Activated T-cell treated with anti-CD3 and anti-CD28 coated beads, Interleukin-2, amount 50 U/mL, for 72 hours (primary cell): ENCODE results near the gene SATB1. TPM values are rescaled to one million over a fixed set of nuclear protein-coding genes. Genes with fewer than 3 reads are reported as not detected.
A peak's percentile ranks its signal among the peaks of the same experiment; 100 is the strongest.

ENCODE experiments used
- ATAC-seq, 2 donors: fragments of 150-1000 bp; cut with Tn5 transposase; replicated peaks in 1 of 2; 2 replicates each; pipeline ENCODE4 v1.10.0; 2021; ENCODE audit warnings: moderate library complexity in 2 of 2, mild to moderate bottlenecking in 1 of 2
- DNase-seq, 2 donors: peaks; one replicate each; pipeline ENCODE4 v3.0.0; 2021 to 2022; ENCODE audit warnings: mixed read lengths in 1 of 2
- H3K27ac Mint-ChIP-seq: one replicate; pipeline ENCODE4 v1.8.0; 2022; ENCODE audit warnings: mild to moderate bottlenecking, moderate library complexity, mixed read lengths
- H3K27me3 Mint-ChIP-seq: one replicate; pipeline ENCODE4 v1.8.0; 2022; ENCODE audit warnings: low read depth, mixed read lengths
- H3K36me3 Mint-ChIP-seq, 2 donors: one replicate each; pipeline ENCODE4 v1.8.0; 2022; ENCODE audit warnings: mixed read lengths in 2 of 2, mild to moderate bottlenecking in 1 of 2; ENCODE audit not compliant: insufficient read depth in 2 of 2
- H3K4me1 Mint-ChIP-seq: one replicate; pipeline ENCODE4 v1.8.0; 2022; ENCODE audit warnings: low read depth, mixed read lengths
- H3K4me3 Mint-ChIP-seq, 2 donors: one replicate each; pipeline ENCODE4 v1.8.0; 2022; ENCODE audit warnings: mild to moderate bottlenecking in 2 of 2, mixed read lengths in 2 of 2, moderate library complexity in 2 of 2
- H3K9me3 Mint-ChIP-seq, 2 donors: one replicate each; pipeline ENCODE4 v1.8.0; 2022; ENCODE audit warnings: mixed read lengths in 2 of 2
- total RNA-seq, 2 donors: library from RNA; stranded (reverse); gene quantifications; one replicate each; pipeline ENCODE4 v1.2.3, GENCODE V29; 2022

Gene SATB1
- total RNA-seq, 2 donors from 2014 or later = 716 to 962 TPM

DNA sequence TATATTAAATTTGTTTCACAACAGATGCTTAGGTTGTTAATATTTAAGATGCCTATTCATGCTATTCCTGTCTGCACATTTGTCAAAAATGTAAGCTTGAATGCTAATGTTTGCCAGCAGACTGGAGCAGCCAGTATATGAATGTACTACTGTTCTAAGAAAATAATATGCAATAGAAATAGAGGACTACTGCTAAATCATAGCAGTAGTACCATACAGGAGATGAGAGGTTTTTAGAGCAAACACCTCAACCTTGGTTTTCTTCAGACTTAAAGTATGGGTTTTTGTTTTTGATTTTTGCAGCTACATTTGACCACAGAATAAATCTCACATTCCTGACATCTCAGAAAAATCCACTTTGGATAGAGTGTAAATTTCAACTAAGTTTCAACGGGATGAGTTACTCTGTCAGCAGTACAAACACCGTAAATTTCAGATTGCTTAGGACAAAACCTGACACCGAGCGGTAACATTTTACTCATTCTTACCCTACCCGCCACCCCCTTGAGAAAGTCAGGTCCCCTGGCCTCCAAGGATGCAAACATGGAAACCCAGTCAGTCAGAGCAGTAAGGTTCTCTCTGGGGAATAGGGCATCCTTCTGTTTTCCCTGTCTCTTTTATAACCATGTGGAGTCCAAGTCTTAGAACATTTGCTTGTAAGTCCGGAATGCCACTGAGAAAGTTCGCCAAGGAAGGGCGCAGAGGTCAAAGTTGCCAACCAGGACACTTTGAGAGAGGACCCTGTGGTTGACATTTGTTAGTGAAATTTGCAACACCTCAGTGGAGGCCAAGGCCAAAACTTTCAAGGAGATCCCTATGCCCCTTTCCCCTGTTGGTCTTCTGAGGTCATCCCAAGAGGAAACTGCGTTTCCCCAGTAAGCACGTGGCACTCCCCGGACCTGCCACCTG, 17.9 kb upstream of the SATB1 start:
- Mint-ChIP-seq H3K4me1 (peaks cover 9% of the 10 kb centered on the region), H3K27ac (peak overlapping the region; percentile 99), H3K27me3 (no peaks in the 10 kb centered on the region), H3K9me3 (no peaks in the 10 kb centered on the region), H3K36me3 (peaks cover 37 to 76% of the 10 kb centered on the region in 2 donors), H3K4me3 (peak overlapping the region; percentile 95 to 97)
- DNase-seq (peak; percentile 54 to 60), ATAC-seq (peak; percentile 16 to 25)

DNA sequence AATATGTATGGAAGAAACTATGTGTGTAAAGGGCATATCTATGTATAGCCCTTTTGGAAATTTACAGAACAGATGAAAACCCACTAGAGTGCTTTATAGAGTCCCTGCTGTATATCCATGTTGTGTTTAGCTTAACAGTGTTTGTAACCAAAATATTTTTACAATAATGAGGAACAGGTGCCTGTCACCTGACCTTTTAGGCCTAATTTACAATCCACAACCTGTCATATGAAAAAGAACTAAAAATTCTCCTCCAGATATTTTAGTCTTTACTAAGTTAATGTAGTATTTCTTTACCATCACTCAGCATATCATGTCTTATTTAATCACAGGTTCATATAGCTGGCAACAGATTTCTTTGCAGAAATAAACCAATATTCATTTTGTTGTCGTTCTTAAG, 16.4 kb upstream of the SATB1 start:
- Mint-ChIP-seq H3K36me3 (peaks cover 33 to 72% of the 10 kb centered on the region in 2 donors), H3K27ac (peak overlapping the region; percentile 97), H3K4me1 (no peaks in the 10 kb centered on the region), H3K4me3 (peak overlapping the region; percentile 81 to 89), H3K27me3 (no peaks in the 10 kb centered on the region), H3K9me3 (no peaks in the 10 kb centered on the region)
- ATAC-seq (no peak), DNase-seq (no peak)

GRCh38 chr3:18440066-18440722, 15.1 kb upstream of the SATB1 start:
- H3K4me1 Mint-ChIP-seq = no peaks in the 10 kb centered on the region
- peak overlapping the region; percentile 97 for H3K27ac Mint-ChIP-seq
- H3K36me3 Mint-ChIP-seq = peaks cover 31 to 75% of the 10 kb centered on the region in 2 donors
- no peak for DNase-seq
- no peaks in the 10 kb centered on the region for H3K27me3 Mint-ChIP-seq
- no peak for ATAC-seq
- H3K4me3 Mint-ChIP-seq = peak overlapping the region; percentile 81 to 89
- H3K9me3 Mint-ChIP-seq = no peaks in the 10 kb centered on the region

DNA sequence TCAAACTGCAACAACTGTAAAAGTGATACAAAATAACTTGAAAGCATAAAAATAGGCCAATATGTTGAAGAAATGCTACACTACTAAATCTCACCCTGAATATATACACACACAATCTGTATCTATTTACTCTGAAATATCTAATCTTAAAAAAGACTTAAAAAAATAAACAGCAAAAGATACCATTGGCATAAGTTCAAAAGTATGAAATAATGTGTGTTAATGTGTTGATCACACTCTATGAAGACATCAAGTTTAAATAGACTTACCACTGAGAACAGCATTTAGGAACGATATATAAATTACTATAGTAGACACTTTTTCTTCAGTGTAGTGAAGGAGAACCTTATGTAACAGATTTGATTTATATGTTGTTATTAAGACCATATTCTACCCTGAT, 14.1 kb upstream of the SATB1 start:
- H3K9me3 Mint-ChIP-seq = no peaks in the 10 kb centered on the region
- no peaks in the 10 kb centered on the region for H3K4me1 Mint-ChIP-seq
- ATAC-seq (no peak), DNase-seq (no peak)
- H3K27me3 Mint-ChIP-seq = no peaks in the 10 kb centered on the region
- peak overlapping the region; percentile 97 for H3K27ac Mint-ChIP-seq
- peak overlapping the region; percentile 81 to 89 for H3K4me3 Mint-ChIP-seq
- H3K36me3 Mint-ChIP-seq = peaks cover 31 to 82% of the 10 kb centered on the region in 2 donors

DNA sequence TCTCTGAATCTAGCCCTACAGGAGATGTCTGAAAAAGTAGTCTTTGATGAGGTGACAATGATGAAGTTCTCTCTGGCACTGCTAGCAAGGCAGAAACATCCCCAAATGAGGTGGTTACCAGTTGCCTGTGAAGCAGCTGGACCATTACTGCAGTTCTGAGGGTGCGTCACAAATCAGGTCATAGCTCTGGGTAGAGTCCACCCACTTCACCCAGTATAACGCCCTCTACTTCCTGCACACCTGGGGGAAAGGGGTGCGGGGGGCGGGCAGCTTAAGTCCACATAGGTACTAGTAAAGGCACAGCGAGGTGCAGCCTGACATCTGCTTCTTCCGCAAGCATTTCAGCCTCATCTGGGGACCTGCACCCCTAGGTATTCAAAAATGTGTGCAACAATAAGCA, 13.4 kb upstream of the SATB1 start:
- H3K4me1 Mint-ChIP-seq = no peaks in the 10 kb centered on the region
- H3K36me3 Mint-ChIP-seq = peaks cover 28 to 83% of the 10 kb centered on the region in 2 donors
- H3K27me3 Mint-ChIP-seq = no peaks in the 10 kb centered on the region
- no peaks in the 10 kb centered on the region for H3K9me3 Mint-ChIP-seq
- peak; percentile 86 to 89 for ATAC-seq
- peak; percentile 75 to 79 for DNase-seq
- peak overlapping the region; percentile 81 to 89 for H3K4me3 Mint-ChIP-seq
- peak overlapping the region; percentile 97 for H3K27ac Mint-ChIP-seq

GRCh38 chr3:18436213-18436612, 11.1 kb upstream of the SATB1 start:
- Mint-ChIP-seq H3K4me3 (peak overlapping the region; percentile 81 to 89), H3K27me3 (no peaks in the 10 kb centered on the region), H3K4me1 (peaks cover 18% of the 10 kb centered on the region), H3K9me3 (no peaks in the 10 kb centered on the region), H3K27ac (peak overlapping the region; percentile 100), H3K36me3 (peaks cover 30 to 80% of the 10 kb centered on the region in 2 donors)
- ATAC-seq (no peak), DNase-seq (no peak)

- H3K9me3 Mint-ChIP-seq = no peaks in the 10 kb centered on the region
- DNase-seq (no peak), ATAC-seq (no peak)
- H3K4me1 Mint-ChIP-seq = peaks cover 32% of the 10 kb centered on the region
- no peaks in the 10 kb centered on the region for H3K27me3 Mint-ChIP-seq
- H3K4me3 Mint-ChIP-seq = peak overlapping the region; percentile 81 to 89
- H3K27ac Mint-ChIP-seq = peak overlapping the region; percentile 97
- H3K36me3 Mint-ChIP-seq = peaks cover 33 to 77% of the 10 kb centered on the region in 2 donors
Observed at GRCh38 chr3:18434711-18435110, 9.6 kb upstream of the SATB1 start.

- no peaks in the 10 kb centered on the region for H3K9me3 Mint-ChIP-seq
- peak overlapping the region; percentile 83 to 98 for H3K4me3 Mint-ChIP-seq
- no peaks in the 10 kb centered on the region for H3K27me3 Mint-ChIP-seq
- H3K4me1 Mint-ChIP-seq = peaks cover 51% of the 10 kb centered on the region
- peaks cover 36 to 73% of the 10 kb centered on the region in 2 donors for H3K36me3 Mint-ChIP-seq
- no peak for DNase-seq
- ATAC-seq = no peak
- peak overlapping the region; percentile 100 for H3K27ac Mint-ChIP-seq
Observed at GRCh38 chr3:18432752-18433151, 7.6 kb upstream of the SATB1 start.

DNA sequence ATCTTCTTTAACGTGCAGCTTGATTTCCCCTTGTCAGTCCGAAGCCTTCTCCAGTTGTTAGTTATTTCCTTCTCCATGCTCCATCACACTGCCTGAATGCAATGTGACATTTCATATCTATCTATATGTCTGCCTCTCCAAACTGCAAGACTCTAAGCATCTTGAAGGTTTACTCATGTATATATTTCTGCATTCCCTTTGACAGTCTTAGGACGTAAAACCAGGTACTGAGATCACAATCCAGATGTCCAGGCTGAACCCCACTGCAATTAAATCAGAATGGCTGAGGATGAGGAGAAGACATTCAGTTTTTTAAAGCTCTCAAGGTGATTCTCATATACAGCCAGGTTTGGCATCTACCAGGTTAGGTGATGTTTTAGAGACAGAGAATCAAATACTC, 6.1 kb upstream of the SATB1 start:
- DNase-seq (no peak), ATAC-seq (no peak)
- Mint-ChIP-seq H3K36me3 (peaks cover 39 to 76% of the 10 kb centered on the region in 2 donors), H3K27me3 (no peaks in the 10 kb centered on the region), H3K9me3 (no peaks in the 10 kb centered on the region), H3K4me1 (peaks cover 66% of the 10 kb centered on the region), H3K4me3 (peak overlapping the region; percentile 83 to 98), H3K27ac (peak overlapping the region; percentile 100)

DNA sequence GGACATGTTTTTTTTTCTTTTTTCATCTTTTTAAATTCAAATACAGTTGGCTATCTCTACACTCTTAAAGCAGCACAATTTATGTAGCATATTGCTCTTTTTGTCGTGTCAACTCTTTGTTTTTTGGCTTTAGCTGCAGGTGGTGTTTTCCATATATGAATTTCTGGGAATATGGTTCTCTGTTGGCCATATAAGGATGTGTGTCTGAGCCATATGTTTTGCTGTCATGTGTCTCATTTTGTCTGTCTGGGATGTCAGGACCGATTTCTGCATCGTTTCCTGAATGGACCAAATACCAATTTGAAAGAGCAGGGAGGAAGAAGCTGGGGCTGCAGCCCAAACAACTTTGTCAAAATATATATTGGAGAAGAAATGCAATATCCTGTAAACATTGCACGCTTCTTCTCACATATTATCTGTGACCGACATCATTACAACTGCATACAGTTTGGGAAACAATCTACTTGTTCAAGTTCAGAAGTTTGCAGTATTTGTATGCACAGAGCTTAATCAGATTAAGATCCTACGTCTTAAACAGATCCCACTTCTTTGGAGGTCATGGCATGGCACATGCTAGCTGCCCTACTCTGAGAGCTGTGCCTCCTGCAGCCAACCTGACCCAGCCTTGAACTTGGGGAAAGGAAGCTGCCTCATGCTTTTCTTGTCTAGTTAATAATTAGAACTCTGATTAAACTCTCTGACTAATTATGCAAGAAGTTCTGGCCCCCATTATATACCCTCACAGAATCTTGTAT, 4.0 kb upstream of the SATB1 start:
- no peak for DNase-seq
- H3K9me3 Mint-ChIP-seq = no peaks in the 10 kb centered on the region
- ATAC-seq = no peak
- peak overlapping the region; percentile 95 to 98 for H3K4me3 Mint-ChIP-seq
- peak overlapping the region; percentile 99 for H3K27ac Mint-ChIP-seq
- peaks cover 48 to 68% of the 10 kb centered on the region in 2 donors for H3K36me3 Mint-ChIP-seq
- H3K4me1 Mint-ChIP-seq = peaks cover 72% of the 10 kb centered on the region
- no peaks in the 10 kb centered on the region for H3K27me3 Mint-ChIP-seq

DNA sequence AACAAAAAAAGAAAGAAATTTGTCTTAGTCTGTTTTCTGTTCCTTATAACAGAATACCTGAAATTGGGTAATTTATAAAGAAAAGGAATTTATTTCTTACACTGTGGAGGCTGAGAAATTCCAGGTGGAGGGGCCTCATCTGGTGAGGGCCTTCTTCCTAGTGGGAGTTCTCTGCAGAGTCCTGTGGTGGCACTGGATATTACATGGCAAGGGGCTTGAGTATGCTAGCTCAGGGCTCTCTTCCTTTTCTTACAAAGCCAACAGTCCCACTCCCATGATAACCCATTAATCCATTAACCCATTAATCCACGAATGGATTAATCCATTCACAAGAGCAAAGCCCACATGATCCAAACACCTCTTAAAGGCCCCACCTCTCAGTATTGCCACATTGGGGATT, 2.9 kb upstream of the SATB1 start:
- Mint-ChIP-seq H3K4me3 (peak overlapping the region; percentile 95 to 98), H3K9me3 (no peaks in the 10 kb centered on the region)

DNA sequence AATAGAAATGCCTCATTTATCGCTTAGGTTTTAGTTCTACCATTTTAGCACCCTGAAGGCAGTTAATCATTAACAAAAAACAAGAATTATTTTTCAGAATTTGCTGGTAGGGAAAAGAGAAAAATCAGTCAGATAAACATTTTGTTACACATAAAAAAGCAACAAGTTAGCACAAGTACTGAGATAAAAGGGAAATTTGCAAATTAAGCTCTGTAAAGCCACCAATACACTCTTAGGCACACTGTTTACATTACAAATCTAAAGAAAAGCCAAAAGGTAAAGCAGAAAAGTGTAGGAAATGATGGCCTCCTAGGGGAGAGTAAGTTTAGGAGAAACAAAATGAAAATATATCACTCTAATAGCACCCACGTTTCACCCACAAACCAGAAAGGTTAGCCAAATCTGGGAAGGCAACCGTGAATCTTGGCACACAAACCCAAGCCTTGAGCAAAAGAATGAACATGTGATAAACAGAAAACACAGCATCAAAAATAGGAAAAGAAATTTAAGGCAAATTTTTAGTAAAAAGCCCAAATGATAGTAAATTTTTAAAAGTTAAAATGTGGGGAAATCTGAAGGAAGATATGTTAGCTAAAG, 1.6 kb upstream of the SATB1 start:
- ATAC-seq (no peak), DNase-seq (no peak)
- H3K27ac Mint-ChIP-seq = peak overlapping the region; percentile 99
- H3K4me3 Mint-ChIP-seq = peak overlapping the region; percentile 95 to 98
- H3K9me3 Mint-ChIP-seq = no peaks in the 10 kb centered on the region
- H3K36me3 Mint-ChIP-seq = peaks cover 52 to 67% of the 10 kb centered on the region in 2 donors
- peaks cover 73% of the 10 kb centered on the region for H3K4me1 Mint-ChIP-seq
- H3K27me3 Mint-ChIP-seq = no peaks in the 10 kb centered on the region

More for the DNA sequence above, 2.9 kb upstream of the SATB1 start:
- H3K27me3 Mint-ChIP-seq = no peaks in the 10 kb centered on the region
- peak overlapping the region; percentile 99 for H3K27ac Mint-ChIP-seq
- H3K4me1 Mint-ChIP-seq = peaks cover 76% of the 10 kb centered on the region
- peaks cover 56 to 73% of the 10 kb centered on the region in 2 donors for H3K36me3 Mint-ChIP-seq
- ATAC-seq (no peak), DNase-seq (no peak)
